Measurements from ENCODE around the gene ATP10A.
"Not testable (repeated sequence)": the region's sequence is repeated elsewhere in the genome, so short reads cannot be mapped to it uniquely, and the experiment has no call there.

Gene ATP10A

DNA sequence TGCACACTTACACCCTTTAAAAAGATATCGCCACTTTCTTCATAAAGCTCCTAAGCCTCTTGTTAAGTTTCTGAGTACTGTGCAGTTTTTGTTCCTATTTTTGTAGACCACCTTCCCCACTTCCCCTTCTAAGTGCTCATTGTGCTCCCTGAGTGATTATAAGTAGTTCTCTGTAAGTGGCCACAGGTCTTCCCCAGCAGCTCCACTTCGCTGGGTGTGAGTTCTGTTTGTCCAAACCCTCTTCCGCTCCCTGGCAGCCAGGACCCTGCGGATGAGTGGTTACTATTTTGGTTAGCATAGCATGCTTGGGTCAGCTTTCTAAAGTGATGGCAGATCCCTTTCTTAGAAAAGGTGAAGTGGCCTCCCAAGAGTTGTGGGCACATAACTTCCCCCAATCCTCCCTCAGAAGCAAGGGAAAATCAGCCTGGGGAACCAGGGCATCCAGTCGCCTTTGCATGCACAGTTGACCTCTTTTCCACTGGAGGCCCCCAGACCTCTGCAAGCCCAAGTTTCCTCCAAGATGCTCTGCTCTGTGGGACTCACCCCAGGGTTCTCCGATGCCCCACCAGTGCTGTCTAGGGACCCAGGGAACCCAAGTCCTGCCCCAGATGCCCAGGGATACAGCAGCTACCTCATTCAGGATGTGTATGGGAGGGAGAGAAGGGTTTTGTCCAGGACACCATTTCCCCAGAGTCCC, 69.6 kb downstream of the ATP10A start:
- DNase-seq: no peak

DNA sequence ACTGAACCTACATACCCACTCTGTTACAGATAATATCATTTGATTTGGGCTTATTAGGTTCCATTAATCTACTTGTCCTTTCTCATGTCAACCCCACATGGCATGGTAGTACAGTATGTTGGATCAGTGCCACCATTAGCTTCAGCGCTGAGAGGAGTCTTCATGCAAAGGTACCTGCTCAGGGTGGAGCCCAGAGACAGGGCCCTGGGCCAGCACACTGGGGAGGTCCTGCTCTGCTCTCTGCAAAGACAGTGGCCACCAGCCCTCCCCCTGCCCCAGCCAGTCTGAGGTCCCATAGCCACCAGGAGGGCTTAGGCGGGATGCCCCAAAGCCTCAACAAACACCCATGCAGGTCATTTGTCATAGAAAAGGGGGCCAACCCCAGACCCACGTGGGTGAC, 71.0 kb downstream of the ATP10A start:
- DNase-seq: no peak

DNA sequence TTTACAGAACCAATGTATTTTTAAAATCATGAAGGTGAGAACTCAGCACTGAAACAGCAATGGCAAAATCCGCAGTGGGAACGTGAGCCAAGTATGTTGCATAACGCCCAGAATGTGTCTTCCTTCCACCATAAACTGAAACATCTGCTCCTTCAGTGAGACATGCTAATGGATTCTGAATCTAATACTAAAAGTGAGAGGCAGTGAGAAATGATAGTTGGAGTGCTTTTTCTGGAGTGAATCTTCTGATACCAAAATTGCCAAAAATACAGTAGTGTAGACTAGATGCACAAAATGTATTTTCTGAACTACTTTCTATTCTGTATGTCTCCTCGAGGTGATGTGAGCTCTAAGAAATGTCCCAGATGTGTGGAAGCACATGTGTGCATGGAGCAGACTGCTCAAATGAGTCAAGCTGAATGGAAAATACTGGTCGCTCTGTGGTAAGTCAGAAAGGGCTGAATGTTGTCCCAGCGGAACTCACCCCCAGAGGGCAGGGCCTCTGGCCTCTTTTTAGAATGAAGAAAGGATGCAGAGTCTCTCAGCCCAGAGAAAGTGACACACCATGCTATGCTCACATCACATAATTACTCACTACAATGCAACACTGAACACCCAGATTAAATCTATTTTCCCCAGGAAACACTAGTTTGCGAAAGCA, 73.0 kb downstream of the ATP10A start:
- no peak for DNase-seq

DNA sequence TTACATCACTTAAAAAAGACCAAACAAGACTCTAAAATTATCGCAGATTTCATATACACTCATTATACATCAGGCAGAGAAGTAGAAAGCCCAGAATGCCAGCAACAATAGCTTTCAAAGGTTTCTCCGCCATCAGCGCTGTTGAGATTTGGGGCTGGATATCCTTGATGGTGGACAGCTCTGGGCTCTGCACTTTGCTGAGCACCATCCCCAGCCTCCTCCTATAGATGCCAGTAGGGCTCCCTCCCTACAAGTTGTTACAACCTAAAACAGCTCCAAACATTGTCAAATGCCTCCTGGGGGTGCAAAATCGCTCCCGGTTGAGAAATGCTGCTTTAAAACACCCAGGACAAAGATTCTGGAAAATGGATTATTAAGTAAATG, 73.5 kb downstream of the ATP10A start:
- DNase-seq: no peak

DNA sequence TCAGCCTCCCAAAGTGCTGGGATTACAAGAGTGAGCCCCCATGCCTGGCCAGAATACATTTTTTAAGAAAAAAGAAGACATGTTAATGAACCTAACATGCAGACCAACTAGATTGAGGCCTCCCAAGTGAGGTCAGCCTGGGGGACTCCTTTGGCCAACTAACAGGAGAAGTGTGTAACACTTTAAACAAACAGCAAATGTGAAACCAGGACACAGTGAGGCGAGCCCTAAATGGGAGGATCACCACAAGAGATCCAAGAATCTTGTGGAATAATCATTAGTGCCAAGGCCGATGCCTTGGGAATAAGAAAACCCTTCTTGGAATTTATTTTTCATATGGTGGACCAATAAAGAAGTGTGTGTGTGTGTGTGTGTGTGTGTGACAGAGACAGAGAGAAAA, 73.9 kb downstream of the ATP10A start:
- no peak for DNase-seq

DNA sequence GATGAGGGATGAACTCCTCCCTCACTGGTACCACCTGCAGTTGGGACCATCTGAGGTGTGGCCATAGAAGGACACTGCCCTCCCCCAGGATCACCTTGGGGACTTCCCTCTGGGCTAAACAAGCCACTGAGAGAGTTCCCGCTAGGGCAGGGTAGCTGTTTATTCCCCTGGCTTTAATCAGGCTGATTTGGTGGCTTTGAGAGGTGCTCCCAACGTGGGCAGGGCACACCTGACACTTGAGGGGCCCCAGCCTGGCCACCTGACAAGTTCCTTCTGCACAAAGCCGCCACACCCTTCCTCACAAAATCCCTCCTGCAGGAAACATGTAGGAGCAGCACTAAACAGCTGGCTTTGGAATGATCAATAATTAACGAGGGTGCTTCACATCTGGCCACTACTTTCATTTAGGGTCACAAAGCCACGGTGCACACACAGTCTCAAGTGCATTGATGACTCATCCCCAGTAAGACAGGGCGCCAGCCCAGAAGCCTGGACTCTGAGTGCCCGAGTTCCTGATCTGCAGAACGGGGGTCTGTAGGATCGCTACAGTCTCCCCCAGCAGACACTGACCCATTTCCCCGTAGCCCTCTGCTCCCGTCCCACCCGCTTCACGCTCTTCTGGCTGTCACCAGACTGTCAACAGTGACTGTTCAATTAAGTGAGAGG, 75.1 kb downstream of the ATP10A start:
- no peak for DNase-seq

DNA sequence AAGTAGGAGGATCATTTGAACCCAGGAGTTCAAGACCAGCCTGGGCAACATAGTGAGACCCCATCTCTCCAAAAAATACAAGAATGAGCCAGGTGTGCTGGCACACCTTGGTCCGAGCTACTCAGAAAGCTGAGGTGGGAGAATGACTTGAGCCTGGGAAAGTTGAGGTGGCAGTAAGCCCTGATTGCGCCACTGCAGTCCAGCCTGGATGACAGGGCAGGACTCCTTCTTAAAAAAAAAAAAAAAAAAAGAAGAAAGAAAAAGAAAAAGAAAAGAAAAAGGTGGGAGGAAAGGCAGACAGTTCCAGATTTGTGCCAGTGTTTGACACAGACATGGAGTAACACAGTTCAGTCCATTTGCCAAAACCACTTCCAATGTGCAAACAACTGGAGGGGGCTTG, 75.7 kb downstream of the ATP10A start:
- no peak for DNase-seq

DNA sequence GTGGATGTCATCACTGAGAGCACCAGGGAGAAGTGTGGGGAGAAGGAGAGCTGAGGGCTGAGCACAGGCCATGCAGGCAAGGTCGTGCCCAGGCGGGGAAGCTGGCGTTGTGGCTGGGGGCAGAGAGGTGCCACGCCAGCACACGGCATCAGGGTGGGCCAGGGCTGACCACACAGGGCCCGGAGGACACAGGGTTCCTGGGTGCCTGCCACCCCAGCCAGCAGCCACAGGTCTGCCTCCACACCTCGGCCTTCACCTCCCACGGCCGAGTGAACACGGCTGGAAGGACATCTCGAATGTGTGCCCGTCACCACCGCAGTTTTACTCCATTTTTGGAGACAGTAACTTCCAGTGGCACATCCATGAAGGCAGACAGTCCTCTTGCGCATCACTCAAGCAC, 77.1 kb downstream of the ATP10A start:
- DNase-seq: no peak

DNA sequence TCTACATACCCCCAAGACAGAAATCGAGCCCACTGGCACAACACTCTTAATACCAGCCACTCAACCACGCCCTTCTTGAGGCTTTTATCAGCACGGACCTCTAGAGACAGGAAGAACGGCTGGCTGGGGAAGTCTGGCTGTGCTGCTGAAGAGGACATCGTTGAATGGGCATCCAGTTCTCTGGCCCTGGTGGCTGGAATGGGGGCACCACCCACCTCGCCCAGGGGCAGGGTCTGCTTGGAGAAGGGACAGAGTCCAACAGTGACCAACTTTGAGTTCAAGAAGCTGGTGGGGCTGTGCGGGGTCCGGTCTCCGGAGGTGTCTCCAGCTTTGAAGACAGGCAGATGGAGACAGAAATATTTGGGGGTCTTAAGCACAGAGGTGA, 77.5 kb downstream of the ATP10A start:
- DNase-seq: no peak

DNA sequence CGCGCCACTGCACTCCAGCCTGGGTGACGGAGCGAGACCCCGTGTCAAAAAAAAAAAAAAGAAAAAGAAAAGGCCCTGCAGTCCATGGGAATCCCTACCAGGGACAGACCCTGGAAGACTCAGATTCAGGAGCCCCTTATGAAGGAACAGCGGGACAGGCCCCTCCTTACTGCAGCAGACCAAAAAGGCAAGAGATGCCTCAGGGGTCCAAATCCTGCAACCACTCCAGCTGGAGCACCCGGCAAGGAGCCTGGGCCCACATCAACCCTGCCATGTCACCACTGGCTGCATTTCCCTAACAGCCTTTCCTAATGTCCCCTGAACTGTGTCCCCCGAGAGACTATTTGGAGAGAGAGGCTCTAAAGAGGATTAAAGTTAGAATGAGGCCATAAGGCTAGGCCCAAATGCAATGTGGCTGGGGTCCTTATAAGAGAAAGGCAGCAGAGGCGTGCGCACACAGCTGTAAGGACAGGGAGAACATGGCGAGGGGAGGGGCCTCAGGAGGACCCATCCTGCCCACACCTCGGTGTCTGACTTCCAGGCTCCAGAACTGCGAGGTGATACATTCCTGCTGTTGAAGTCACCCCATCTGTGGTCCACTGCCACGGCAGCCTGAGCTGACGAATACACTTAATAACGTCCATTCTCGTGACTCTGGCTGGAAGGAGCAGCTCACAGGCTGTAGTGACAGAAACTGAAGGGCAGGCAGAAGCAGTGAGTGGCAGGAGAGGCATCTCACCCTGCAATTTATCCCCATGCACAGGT, 78.1 kb downstream of the ATP10A start:
- no peak for DNase-seq

DNA sequence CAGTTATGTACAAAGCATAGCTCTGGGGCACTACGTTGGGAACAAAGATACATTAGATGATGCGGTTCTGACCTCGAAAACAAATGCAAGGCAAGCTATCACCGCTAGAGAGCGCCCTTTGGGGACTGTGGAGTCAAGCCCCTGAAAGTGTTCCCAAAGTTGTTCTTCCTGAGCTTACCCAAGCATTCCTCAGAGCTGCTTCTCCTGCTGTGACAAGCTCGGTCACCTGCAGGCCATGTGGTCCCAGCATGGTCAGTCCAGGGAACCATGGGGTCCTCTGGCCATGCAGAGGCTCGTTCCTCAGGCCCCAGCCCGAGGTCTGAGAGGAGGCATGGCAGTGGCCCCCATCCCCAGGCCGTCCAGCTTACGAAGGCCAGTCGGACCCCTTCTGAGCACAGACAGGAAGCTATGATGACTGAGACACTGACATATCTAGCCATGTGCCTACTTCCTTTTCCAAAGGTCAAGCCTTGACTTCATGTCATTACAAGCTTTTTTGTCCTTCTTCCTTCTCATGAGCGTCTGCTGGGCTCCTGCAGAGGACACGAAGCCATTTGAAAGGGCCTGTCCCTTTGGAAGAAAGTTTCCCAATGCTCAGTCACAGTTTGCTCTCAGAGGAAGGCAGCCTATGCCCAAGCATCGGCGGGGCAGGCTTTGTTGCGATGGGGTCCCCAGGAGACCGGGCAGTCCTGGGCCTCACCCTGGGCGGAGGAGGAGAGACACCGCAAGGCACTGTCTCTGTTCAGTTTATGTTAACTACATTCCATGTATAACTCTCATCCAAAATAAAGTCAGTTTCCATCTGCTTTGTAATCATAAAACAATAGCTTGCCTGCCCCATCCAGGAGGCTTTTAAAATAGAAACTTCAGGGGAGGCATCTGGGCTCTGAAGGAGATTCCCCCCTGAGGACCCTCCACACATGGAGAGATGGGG, 79.3 kb downstream of the ATP10A start:
- DNase-seq: no peak

DNA sequence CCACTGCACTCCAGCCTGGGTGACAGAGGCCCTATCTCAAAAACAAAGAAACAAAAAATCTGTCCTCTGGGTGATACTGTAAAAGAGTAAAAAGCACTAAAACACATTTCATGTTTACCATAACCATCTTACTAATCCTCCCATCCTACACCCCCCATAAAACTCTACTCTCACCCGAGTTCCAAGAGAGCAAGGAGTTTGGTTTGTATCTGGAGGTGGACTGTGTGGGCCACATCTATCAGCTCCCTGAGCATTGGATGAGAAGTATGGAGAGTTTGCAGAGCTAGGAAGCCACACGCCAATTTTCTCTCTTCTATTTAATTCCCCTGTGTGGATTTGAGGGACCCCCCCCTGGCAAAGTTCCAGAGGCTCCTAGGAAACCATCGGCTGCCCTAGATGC, 80.0 kb downstream of the ATP10A start:
- DNase-seq: no peak

DNA sequence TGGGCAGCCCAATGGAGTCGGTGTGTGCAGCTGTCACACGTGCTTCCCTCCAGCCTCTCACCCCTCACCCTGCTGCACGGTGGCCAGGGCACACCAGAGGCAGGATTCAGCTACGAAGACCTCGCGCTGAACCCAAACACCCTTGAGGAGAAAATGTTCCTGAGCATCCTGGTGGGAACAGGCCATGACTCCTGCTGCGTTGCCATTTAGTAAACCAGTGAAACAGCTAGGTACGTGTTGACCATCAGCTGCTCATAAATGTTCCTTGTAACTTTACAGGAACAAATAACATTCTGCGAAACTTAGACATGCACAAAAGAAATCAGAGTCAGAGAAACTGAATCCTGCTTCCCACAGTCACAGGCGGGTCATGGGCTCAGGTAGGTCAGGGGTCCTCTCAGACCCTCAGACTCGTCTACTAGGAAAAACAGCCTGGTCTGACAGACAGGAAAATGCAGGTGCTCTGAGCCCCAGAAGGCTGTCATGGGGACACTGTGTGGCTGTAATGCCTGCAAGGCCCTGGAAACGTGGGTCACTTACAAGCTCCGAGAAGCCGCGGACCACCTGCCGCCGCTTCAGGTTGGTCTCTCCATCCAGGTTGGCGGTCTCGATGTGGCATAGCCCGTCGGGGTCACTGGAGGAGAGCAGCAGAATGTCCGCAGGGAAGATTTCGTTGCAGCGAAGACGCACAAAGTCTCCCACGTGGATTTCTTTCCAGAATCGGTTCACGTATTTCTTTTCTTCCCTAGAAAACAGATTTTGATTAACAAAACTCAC, 82.5 kb downstream of the ATP10A start:
- no peak for DNase-seq

DNA sequence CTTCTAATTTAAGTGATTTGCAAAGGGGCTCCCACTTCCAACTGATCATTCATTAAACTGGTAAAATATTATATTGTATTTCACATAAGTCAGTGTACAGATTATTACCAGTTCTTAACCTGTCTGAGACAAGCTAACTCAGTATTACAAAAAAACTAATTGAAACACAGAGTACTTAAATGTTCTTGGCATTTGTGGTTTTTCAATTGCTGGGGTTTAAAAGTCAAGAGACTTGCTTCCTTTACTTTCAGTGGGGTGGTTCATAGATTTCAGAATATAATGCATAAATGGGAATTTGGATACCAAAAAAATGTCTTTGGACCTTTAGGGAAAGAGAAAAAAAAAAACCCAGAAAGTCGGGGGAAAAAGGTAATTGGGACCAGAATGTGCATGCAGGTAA, 85.0 kb downstream of the ATP10A start:
- DNase-seq: no peak

DNA sequence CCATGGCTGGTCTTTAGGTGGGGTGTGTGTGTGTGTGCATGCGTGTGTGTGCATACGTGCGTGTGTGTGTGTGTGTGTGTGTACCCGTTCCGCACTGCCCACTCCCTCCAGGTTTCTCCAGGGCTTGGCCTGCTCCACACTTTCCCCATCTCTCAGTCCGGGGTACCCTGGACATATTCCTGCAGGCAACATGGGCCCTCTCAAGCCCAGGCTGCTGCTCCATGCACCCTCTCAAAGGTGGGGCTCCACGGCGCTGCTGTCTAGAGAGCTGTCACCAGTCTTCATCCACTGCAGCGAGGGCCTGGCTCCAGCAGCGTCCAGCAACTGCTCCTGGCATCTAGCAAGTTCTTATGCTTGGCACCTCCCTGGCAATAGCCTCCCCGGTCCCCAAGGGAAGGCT, 86.1 kb downstream of the ATP10A start:
- no peak for DNase-seq

DNA sequence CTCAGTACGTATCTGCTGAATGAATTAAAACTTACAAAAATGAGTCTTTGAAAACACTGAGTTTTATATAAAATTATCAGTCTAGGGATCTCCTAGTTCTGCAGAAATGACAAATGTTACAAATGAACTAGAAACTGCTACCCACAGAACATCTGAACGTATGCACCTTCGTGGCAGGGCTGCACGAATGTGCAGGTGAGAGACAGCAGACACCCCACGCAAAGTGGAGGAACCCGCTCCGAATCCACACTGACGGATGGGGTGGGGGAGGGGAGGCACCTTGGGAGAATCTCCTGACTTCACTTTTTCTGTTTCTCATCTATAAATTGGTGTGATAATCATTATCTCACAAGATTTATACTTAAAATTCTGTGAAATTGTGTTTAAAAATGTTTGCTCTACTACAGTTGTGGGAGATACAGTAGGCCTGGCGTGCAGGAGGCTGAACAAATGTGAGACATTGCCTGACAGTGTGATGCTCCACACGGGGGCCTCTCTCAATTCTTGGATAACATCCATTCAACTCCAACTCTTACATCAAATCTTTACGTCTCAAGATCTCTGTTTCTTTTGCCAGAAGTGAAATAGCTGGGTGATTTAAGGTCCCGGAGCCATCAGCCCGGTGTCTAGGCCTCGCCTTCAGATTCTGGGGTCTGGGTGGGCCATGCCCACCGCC, 86.9 kb downstream of the ATP10A start:
- DNase-seq: no peak

DNA sequence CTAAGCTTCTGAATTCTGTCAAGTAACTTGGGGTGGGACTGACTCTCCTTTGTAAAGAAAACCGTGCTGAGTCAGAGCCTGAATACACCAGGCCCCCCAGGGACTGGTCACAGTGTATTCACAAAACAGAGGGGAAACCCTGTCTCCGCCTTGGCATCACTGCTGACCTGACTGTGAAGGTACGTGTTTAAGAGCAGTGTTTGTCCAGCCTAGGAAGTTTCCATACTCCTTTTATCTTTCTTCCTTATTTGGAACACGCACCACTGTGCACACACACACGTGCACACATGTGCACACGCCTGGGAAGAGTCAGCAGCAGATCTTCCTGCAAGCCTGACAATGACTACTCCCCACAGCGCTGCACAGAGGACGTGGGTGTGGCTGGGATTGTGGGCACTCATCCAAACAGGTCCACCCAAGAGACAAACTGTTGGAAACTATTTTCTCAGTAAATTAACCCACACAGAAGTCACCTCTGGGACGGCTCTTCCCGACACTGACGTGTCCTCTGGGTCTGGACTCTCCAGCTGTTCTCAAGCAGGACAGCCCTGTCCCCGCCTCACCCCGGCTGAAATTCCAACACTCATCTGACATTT, 87.7 kb downstream of the ATP10A start:
- DNase-seq: no peak

DNA sequence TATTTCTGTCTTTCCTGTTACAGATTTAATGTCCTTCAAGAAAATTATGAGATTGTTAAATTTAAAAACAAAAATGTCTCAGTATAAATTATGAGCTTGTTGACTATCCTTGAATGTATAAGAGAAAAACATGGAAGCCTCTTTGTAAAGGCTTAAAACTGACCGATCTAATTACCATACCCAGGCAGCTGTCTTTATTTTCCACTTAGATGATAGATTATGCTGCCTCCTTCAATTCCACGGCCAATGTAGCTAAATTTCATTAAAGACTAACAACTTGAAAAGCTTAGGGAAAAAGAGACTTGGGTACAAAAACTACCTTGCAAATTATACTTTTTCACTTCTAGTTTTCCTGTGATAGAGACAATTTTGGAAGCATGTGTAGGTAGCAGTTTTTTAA, 88.3 kb downstream of the ATP10A start:
- no peak for DNase-seq

DNA sequence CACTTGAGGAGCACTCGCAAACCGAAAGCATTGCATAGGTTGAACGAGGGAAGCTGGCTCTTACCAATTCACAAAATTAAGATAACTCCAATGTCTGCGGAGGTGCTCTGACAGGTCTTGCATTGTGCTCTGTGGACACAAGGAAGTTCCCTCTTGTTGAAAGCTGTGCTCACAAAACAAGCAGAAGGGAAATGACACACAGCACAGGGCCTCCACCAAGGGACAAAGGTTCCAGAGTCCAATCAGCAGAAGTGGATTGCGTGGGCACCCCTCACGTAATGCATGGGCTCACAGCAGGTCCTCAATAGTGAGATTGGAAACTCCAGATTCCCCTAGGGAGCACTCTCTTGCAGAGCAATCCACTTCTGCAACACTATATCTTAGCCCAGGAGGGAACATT, 89.9 kb downstream of the ATP10A start:
- no peak for DNase-seq

DNA sequence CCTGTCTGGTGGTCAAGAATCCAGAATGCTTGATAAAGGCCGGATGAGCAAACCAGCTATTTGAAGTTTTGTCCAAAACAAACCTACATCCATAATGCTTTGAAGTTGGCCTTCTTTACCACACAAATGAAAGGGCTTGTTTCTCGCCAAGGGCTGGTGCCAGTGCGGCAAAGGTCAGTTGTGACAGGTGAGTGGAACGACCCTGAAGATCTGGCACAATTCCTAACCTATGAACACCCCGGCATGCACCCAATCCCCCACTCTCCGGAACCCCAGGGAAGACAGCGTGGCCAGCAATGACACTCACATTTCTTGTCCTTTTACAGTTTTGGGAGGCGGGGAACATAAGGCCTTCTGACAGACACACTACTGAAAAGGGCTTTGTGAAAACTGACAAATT, 90.6 kb downstream of the ATP10A start:
- no peak for DNase-seq

DNA sequence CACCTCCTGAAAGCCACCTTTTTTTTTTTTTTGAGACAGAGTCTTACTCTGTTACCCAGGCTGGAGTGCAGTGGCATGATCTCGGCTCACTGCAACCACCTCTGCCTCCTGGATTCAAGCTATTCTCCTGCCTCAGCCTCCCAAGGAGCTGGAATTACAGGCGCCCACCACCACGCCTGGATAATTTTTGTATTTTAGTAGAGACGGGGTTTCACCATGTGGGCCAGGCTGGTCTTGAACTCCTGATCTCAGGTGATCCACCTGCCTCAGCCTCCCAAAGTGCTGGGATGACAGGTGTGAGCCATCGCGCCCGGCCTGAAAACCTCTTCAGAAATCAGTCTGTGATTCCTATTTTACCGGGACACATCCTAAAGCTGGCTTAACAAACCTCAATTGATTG, 91.4 kb downstream of the ATP10A start:
- not testable (repeated sequence) for DNase-seq
